HEK293 (cell line): Measurements from ENCODE around the gene PTGER1.

Experiments used
- CTCF ChIA-PET: fragments of 350-600 bp; formaldehyde crosslinking; extraction: SDS; loops from one replicate; lab custom pipeline; 2021; ENCODE audit warnings: antibody characterized with exemption; lab: Yijun Ruan, JAX
- POLR2A ChIA-PET: fragments of 300-600 bp; formaldehyde crosslinking; extraction: SDS; loops from one replicate; lab custom pipeline; 2020; ENCODE audit warnings: antibody characterized with exemption, inconsistent platforms; lab: Yijun Ruan, JAX
- H3K27ac ChIP-seq: fragments of 200-500 bp; sonication (Bioruptor generic); 2 replicates; pipeline ENCODE4 v1.5.1; 2014; ENCODE audit warnings: low read depth, low read length, control low read depth, inconsistent platforms; ENCODE audit errors: extremely low read depth
- H3K36me3 ChIP-seq, 2 experiments: fragments of 200-500 bp in 1 of 2; sonication (Bioruptor generic) in 1 of 2; 1 replicate in 1 of 2; 2 replicates in 1 of 2; pipeline ENCODE4 v1.5.1; 2014 to 2017; ENCODE audit warnings: inconsistent platforms in 2 of 2, low read length in 2 of 2; ENCODE audit not compliant: control insufficient read depth in 2 of 2, insufficient read depth in 1 of 2
- H3K4me1 ChIP-seq: fragments of 200-500 bp; sonication (Bioruptor generic); 2 replicates; pipeline ENCODE4 v1.5.1; 2014; ENCODE audit warnings: mild to moderate bottlenecking, low read length, inconsistent platforms; ENCODE audit not compliant: control insufficient read depth, insufficient read depth
- H3K4me3 ChIP-seq: 2 replicates; pipeline ENCODE4 v1.5.1; 2011; ENCODE audit warnings: low read depth, mild to moderate bottlenecking, control low read depth, low read length, moderate library complexity
- H3K9me3 ChIP-seq: fragments of 200-500 bp; sonication (Bioruptor generic); 2 replicates; pipeline ENCODE4 v1.5.1; 2014; ENCODE audit warnings: low read depth, low read length, inconsistent platforms; ENCODE audit not compliant: control insufficient read depth, insufficient read depth
- GLI4 ChIP-seq: fragments of 450-650 bp; formaldehyde crosslinking; IDR thresholded peaks from 2 replicates; pipeline ENCODE4 v1.5.1; 2016; ENCODE audit warnings: missing biosample characterization, missing genetic modification characterization
- GLIS1 ChIP-seq: fragments of 450-650 bp; formaldehyde crosslinking; IDR thresholded peaks from 2 replicates; pipeline ENCODE4 v1.5.1; 2016; ENCODE audit warnings: missing biosample characterization, missing genetic modification characterization
- PRDM1 ChIP-seq: fragments of 450-650 bp; formaldehyde crosslinking; IDR thresholded peaks from 2 replicates; pipeline ENCODE4; 2016; ENCODE audit warnings: missing biosample characterization, missing genetic modification characterization
- SCRT2 ChIP-seq: fragments of 450-650 bp; formaldehyde crosslinking; IDR thresholded peaks from 2 replicates; pipeline ENCODE4 v1.5.1; 2016; ENCODE audit warnings: missing biosample characterization, missing genetic modification characterization
- ZBTB17 ChIP-seq: fragments of 450-650 bp; formaldehyde crosslinking; IDR thresholded peaks from 2 replicates; pipeline ENCODE4 v1.5.1; 2016; ENCODE audit warnings: missing biosample characterization, missing genetic modification characterization
- ZBTB20 ChIP-seq: fragments of 450-650 bp; formaldehyde crosslinking; IDR thresholded peaks from 2 replicates; pipeline ENCODE4 v1.5.1; 2016; ENCODE audit warnings: missing biosample characterization, missing genetic modification characterization
- ZNF138 ChIP-seq: fragments of 450-650 bp; formaldehyde crosslinking; IDR thresholded peaks from 2 replicates; pipeline ENCODE4 v1.5.1; 2016; ENCODE audit warnings: missing biosample characterization, missing genetic modification characterization, borderline replicate concordance
- ZNF335 ChIP-seq: fragments of 450-650 bp; formaldehyde crosslinking; conservative IDR thresholded peaks from 2 replicates; pipeline ENCODE4 v1.5.1; 2016; ENCODE audit warnings: missing biosample characterization, missing genetic modification characterization
- ZNF366 ChIP-seq: fragments of 450-650 bp; formaldehyde crosslinking; conservative IDR thresholded peaks from 2 replicates; pipeline ENCODE4 v1.5.1; 2016; ENCODE audit warnings: missing biosample characterization, missing genetic modification characterization
- ZNF426 ChIP-seq: fragments of 450-650 bp; formaldehyde crosslinking; IDR thresholded peaks from 2 replicates; pipeline ENCODE4 v1.5.1; 2017; ENCODE audit warnings: missing biosample characterization, missing genetic modification characterization, mild to moderate bottlenecking, inconsistent platforms, moderate library complexity
- ZNF600 ChIP-seq: fragments of 450-650 bp; formaldehyde crosslinking; IDR thresholded peaks from 2 replicates; pipeline ENCODE4 v1.5.1; 2016; ENCODE audit warnings: missing biosample characterization, missing genetic modification characterization
- ZNF768 ChIP-seq: fragments of 450-650 bp; formaldehyde crosslinking; IDR thresholded peaks from 2 replicates; pipeline ENCODE4 v1.5.1; 2018; ENCODE audit warnings: missing biosample characterization, mild to moderate bottlenecking, missing genetic modification characterization
- ZSCAN30 ChIP-seq: fragments of 450-650 bp; IDR thresholded peaks from 2 replicates; pipeline ENCODE4 v1.5.1; 2018; ENCODE audit warnings: missing biosample characterization, mild to moderate bottlenecking, missing genetic modification characterization, moderate library complexity
- TF ChIP-seq, protein P1 (sequence below): fragments of 450-650 bp; formaldehyde crosslinking; IDR thresholded peaks from 2 replicates; pipeline ENCODE4 v1.5.1; 2016; ENCODE audit warnings: missing biosample characterization, missing genetic modification characterization, borderline replicate concordance
- TF ChIP-seq, protein P2 (sequence below): fragments of 450-650 bp; formaldehyde crosslinking; IDR thresholded peaks from 2 replicates; pipeline ENCODE4 v1.5.1; 2016; ENCODE audit warnings: missing biosample characterization, missing genetic modification characterization

The PTGER1 gene

GRCh38 chr19:14503285-14503684, 28.1 kb upstream of the PTGER1 start:
- Histone ChIP-seq H3K36me3 (no peaks in the 10 kb centered on the region), H3K4me3 (no peak overlapping the region), H3K27ac (no peak overlapping the region), H3K4me1 (no peaks in the 10 kb centered on the region; the same call in 1 of the 2 replicates), H3K9me3 (no peaks in the 10 kb centered on the region)
- ChIA-PET POLR2A (interaction anchor here (1.2 to 5.5 kb wide), 2 partner anchors 12 to 15 kb away, joined by 3 to 48 read pairs; partner anchors contain the start of gene DNAJB1), CTCF (interaction anchor here (0.5 to 4.7 kb wide), 4 partner anchors 16 to 73 kb away, joined by 3 to 37 read pairs (median 3); no protein-coding TSS in a partner anchor)
- no peak for TF ChIP-seq ZSCAN30 (tag by site-specific recombination)
- peak; percentile 44 for TF ChIP-seq PRDM1 (tag by site-specific recombination)
- peak; percentile 93 for TF ChIP-seq ZNF366 (tag by site-specific recombination)

DNA sequence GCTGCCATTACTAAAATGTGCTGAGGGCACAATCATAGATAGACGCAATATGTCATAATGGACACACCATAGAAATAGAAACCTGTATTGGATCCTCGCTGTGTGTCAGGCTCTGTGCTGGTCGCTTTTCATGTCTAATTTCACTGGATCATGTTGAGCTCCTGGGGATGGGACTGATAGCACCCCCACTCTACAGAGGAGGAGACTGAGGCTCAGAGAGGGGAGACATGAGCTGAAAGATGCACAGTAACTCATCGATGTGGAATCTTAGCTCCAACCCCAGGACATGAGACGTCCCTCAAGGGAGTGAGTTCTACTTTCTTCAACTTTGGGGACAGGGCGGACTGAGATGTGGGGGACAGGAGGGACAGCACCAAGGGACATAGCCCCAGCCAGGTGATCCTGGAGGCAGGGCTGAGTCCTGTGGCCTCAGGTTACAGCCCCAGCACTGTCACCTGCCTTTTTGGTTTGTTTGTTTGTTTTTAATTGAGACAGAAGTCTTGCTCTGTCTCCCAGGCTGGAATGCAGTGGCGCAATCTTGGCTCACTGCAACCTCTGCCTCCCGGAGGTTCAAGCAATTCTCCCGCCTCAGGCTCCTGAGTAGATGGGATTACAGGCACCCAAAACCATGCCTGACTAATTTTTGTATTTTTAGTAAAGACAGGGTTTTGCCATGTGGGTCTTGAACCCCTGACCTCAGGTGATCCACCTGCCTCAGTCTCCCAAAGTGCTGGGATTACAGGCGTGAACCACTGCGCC, 27.4 kb upstream of the PTGER1 start:
- no peak for TF ChIP-seq ZNF138 (tag by site-specific recombination)
- TF ChIP-seq PRDM1 (tag by site-specific recombination): 0 out of 2 replicates have a peak, but pooled peaks have one; percentile 12
- TF ChIP-seq ZBTB17 (tag by site-specific recombination): 0 out of 2 replicates have a peak, but pooled peaks have one; percentile 16
- TF ChIP-seq, protein P1, sequence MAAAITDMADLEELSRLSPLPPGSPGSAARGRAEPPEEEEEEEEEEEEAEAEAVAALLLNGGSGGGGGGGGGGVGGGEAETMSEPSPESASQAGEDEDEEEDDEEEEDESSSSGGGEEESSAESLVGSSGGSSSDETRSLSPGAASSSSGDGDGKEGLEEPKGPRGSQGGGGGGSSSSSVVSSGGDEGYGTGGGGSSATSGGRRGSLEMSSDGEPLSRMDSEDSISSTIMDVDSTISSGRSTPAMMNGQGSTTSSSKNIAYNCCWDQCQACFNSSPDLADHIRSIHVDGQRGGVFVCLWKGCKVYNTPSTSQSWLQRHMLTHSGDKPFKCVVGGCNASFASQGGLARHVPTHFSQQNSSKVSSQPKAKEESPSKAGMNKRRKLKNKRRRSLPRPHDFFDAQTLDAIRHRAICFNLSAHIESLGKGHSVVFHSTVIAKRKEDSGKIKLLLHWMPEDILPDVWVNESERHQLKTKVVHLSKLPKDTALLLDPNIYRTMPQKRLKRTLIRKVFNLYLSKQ (tag by site-specific recombination): no peak
- peak; percentile 62 for TF ChIP-seq GLIS1 (tag by site-specific recombination)
- TF ChIP-seq ZNF768 (tag by site-specific recombination): 0 out of 2 replicates have a peak, but pooled peaks have one; percentile 43
- TF ChIP-seq ZNF335 (tag by site-specific recombination): peak; percentile 87
- no peaks in the 10 kb centered on the region for H3K36me3 ChIP-seq
- H3K4me1 ChIP-seq: no peaks in the 10 kb centered on the region
- no peaks in the 10 kb centered on the region for H3K9me3 ChIP-seq
- no peak overlapping the region for H3K4me3 ChIP-seq
- ChIA-PET CTCF (interaction anchor here (1.0 to 1.4 kb wide), 3 partner anchors 22 to 54 kb away, joined by 3 read pairs; no protein-coding TSS in a partner anchor), POLR2A (interaction anchor here (1.0 kb wide), 1 partner anchor 15 kb away, joined by 3 read pairs; the partner anchor contains the start of gene DNAJB1)
- no peak overlapping the region for H3K27ac ChIP-seq

GRCh38 chr19:14497228-14497921, 22.2 kb upstream of the PTGER1 start:
- no peak overlapping the region for H3K27ac ChIP-seq
- H3K36me3 ChIP-seq: peaks cover 2 to 9% of the 10 kb centered on the region in 2 experiments; a peak in 2 of 3 replicates
- H3K4me3 ChIP-seq: no peak overlapping the region
- H3K4me1 ChIP-seq: no peaks in the 10 kb centered on the region
- ChIA-PET CTCF (interaction anchor here (0.6 to 3.2 kb wide), 4 partner anchors 9 to 41 kb away, joined by 3 to 23 read pairs (median 4); no protein-coding TSS in a partner anchor), POLR2A (interaction anchor here (1.0 to 3.3 kb wide), 4 partner anchors 8 to 20 kb away, joined by 3 to 45 read pairs (median 7); partner anchors contain the start of gene DNAJB1)
- H3K9me3 ChIP-seq: no peaks in the 10 kb centered on the region
- TF ChIP-seq ZBTB20 (tag by site-specific recombination): peak; percentile 85
- peak; percentile 36; the same call in 1 of the 2 replicates for TF ChIP-seq SCRT2 (tag by site-specific recombination)
- TF ChIP-seq GLI4: no peak
- peak; percentile 27; the same call in 1 of the 2 replicates for TF ChIP-seq ZNF600 (tag by site-specific recombination)
- TF ChIP-seq ZNF426 (tag by site-specific recombination): no peak
- TF ChIP-seq, protein P2, sequence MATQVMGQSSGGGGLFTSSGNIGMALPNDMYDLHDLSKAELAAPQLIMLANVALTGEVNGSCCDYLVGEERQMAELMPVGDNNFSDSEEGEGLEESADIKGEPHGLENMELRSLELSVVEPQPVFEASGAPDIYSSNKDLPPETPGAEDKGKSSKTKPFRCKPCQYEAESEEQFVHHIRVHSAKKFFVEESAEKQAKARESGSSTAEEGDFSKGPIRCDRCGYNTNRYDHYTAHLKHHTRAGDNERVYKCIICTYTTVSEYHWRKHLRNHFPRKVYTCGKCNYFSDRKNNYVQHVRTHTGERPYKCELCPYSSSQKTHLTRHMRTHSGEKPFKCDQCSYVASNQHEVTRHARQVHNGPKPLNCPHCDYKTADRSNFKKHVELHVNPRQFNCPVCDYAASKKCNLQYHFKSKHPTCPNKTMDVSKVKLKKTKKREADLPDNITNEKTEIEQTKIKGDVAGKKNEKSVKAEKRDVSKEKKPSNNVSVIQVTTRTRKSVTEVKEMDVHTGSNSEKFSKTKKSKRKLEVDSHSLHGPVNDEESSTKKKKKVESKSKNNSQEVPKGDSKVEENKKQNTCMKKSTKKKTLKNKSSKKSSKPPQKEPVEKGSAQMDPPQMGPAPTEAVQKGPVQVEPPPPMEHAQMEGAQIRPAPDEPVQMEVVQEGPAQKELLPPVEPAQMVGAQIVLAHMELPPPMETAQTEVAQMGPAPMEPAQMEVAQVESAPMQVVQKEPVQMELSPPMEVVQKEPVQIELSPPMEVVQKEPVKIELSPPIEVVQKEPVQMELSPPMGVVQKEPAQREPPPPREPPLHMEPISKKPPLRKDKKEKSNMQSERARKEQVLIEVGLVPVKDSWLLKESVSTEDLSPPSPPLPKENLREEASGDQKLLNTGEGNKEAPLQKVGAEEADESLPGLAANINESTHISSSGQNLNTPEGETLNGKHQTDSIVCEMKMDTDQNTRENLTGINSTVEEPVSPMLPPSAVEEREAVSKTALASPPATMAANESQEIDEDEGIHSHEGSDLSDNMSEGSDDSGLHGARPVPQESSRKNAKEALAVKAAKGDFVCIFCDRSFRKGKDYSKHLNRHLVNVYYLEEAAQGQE (tag by site-specific recombination): peak; percentile 73
- TF ChIP-seq, all 188 proteins: peak for 4
